NCI-H345 (cell line): ENCODE results near the gene DIP2C.
"Not testable (repeated sequence)": the region's sequence is repeated elsewhere in the genome, so short reads cannot be mapped to it uniquely, and the experiment has no call there.

Source experiments
- DNase-seq: peaks from one replicate; lab custom pipeline; 2025; lab: John Stamatoyannopoulos, UW

DIP2C gene

DNA sequence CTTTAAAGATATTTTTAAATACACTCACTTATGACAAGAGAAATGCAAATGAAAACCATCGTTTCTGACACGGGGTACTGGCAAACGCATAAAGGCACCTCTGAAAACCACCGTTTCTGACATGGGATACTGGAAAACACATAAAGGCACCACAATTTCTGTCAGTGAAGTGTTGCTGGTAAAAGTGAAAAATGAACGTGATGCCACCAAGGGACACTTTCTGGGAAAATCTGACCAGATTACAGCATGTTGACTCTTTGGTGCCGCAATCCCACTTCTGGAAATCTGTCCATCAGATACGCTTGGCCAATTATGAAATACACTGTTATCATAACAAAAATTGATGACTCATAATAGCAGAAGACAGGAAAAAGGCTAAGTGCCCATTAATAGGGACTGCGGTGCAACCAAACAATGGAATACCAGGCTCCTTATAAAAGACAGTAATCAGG, 422.5 kb downstream of the DIP2C start:
- DNase-seq = no peak

DNA sequence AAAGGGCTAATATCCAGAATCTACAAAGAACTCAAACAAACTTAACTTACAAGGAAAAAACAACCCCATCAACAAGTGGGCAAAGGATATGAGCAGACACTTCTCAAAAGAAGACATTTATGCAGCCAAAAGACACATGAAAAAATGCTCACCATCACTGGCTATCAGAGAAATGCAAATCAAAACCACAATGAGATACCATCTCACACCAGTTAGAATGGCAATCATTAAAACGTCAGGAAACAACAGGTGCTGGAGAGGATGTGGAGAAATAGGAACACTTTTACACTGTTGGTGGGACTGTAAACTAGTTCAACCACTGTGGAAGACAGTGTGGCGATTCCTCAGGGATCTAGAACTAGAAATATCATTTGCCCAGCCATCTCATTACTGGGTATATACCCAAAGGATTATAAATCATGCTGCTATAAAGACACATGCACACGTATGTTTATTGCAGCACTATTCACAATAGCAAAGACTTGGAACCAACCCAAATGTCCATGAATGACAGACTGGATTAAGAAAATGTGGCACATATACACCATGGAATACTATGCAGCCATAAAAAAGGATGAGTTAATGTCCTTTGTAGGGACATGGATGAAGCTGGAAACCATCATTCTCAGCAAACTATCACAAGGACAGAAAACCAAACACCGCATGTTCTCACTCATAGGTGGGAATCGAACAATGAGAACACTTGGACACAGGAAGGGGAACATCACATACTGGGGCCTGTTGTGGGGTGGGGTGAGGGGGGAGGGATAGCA, 423.5 kb downstream of the DIP2C start:
- not testable (repeated sequence) for DNase-seq

DNA sequence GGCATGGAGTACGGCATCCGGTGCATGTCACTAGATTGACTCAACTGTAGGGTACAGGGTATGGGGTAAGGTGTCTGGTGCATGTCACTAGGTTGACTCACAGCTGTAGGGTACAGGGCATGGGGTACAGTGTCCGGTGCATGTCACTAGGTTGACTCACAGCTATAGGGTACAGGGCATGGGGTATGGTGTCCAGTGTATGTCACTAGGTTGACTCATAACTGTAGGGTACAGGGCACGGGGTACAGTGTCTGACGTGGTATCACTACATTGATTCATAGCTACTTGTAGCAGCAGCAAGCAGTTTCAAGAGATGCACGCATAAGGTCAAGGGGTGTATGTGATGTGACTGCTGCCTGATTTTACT, 424.4 kb downstream of the DIP2C start:
- not testable (repeated sequence) for DNase-seq

DNA sequence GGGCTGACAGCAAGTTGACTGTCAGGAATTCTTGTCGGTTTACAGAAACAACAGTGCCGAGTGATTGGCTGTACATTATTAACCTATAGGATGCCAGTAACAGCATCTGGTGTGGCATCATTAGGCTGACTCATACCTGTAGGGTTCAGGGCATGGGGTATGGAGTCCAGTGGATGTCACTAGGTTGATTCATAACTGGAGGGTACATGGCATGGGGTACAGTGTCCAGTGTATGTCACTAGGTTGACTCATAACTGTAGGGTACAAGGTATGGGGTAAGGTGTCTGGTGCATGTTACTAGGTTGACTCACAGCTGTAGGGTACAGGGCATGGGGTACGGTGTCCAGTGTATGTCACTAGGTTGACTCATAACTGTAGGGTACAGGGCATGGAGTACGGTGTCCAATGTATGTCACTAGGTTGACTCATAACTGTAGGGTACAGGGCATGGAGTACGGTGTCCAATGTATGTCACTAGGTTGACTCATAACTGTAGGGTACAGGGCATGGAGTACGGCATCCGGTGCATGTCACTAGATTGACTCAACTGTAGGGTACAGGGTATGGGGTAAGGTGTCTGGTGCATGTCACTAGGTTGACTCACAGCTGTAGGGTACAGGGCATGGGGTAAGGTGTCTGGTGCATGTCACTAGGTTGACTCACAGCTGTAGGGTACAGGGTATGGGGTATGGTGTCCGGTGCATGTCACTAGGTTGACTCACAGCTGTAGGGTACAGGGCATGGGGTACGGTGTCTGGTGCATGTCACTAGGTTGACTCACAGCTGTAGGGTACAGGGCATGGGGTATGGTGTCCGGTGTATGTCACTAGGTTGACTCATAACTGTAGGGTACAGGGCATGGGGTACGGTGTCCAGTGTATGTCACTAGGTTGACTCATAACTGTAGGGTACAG, 425.1 kb downstream of the DIP2C start:
- DNase-seq = not testable (repeated sequence)

DNA sequence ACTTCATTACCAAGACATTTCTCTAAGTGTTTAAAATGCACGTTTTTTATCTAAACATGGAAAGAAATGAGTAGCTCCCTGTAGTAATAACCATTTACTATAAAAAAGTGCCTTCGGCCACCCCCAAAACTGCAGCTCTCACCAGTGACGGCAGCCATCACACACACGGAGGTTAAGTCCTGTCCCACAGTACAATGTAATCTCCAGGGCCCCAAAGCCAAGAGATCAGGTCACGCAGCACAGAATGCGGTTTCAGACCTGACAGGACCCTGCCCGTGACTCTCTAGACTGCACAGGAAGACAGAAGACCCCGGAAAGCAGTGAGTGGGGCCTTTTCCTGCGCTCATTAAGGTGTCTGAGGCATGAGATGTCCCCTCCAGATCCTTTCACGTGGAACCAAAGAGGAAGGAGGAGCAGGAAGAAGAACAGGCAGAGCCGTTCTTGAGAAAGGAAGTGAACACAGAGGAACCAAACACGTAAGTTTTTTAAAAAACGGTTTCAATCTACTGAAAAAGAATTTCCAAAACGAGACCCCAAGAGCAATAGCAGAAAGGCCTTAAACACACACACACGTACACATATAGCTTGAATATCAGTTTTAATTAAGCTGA, 428.5 kb downstream of the DIP2C start:
- DNase-seq = no peak

DNA sequence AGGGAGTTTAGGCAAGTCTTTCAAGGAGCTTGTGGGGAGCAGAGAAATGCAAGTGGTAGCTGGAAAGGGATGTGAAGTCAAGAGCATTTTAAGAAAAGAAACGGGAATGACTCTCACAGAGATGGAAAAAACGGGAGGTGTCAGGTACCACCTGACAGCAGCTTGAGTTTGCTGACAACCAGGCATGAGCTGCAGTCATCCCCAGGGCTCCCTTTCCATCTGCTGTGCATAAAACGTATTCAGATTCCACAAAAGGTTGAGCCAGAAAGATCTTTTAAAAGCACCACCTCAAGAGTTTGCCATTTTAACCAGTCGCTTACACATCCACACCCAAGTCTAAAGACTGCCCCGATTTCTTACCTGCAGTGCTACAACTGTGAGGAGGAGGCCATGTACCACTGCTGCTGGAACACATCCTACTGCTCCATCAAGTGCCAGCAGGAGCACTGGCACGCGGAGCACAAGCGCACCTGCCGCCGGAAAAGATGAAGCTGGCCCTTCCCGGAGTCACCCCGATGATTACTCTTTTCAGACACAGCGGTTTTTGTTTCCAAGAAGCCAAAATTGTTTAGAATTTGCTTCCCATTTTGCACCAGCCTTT, 437.4 kb downstream of the DIP2C start:
- DNase-seq = no peak

DNA sequence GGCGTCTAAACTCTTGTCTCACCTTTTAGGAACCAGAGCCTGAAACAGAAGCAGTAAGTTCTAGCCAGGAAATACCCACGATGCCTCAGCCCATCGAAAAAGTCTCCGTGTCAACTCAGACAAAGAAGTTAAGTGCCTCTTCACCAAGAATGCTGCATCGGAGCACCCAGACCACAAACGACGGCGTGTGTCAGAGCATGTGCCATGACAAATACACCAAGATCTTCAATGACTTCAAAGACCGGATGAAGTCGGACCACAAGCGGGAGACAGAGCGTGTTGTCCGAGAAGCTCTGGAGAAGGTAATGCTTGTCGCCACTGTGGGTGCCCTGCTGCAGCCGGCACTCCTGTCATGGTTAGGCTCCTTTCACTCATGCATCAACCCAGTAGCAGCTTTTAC, 441.2 kb downstream of the DIP2C start:
- no peak for DNase-seq

DNA sequence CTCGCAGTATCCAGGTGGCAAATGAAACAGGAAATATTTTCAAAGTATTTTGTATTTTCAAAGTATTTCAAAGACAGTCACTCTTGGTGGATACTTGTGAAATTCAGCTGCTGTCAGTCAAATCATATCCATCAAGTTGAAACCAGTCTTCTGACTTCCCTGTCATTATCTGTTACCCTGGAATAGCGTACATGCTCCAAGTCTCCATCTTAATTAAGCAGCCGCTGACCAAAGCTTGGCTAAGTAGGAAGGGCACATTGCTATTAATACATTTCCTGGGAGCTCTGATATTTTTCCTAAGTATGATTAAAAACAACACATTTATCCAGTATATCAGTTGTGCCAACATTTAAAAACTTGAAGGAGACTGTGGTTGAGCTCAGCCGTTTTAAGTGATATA, 442.0 kb downstream of the DIP2C start:
- DNase-seq = no peak

DNA sequence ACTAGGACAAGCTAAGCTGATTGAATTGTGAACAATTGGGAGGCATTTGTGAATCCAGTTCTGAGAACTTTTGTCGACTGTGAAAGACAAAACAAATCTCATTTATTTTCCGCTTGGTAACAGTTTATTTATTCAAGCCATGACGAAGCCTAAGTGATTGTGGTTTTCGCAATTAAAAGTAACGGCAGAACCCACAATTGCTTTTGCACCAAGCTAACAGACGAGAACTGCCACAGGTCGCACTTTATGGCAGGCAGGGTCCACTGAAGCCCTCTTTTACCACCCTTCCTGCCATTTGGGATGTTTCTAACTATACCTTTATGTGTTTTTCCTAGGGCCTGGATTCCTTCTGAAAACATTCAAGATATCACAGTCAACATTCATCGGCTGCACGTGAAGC, 443.0 kb downstream of the DIP2C start:
- DNase-seq = no peak

DNA sequence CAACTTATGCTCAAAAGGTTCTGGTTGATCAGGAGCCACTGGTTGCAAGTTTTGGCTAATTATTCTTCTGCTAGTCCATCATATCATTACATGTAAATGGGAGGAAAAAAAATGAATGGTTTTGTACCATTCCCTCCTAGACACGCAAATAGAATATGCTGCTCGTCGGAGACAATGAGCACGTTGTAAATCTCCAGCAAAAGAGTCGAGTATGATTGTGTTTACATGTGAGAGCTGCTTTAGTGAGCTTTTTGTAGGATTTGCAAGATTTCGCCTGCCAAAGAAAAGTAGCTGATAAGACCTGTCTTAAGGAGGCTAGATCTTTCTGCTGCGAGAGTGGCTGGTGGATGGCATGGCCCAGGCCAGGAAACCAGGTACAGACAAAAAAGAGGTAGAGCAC, 445.2 kb downstream of the DIP2C start:
- DNase-seq = no peak

DNA sequence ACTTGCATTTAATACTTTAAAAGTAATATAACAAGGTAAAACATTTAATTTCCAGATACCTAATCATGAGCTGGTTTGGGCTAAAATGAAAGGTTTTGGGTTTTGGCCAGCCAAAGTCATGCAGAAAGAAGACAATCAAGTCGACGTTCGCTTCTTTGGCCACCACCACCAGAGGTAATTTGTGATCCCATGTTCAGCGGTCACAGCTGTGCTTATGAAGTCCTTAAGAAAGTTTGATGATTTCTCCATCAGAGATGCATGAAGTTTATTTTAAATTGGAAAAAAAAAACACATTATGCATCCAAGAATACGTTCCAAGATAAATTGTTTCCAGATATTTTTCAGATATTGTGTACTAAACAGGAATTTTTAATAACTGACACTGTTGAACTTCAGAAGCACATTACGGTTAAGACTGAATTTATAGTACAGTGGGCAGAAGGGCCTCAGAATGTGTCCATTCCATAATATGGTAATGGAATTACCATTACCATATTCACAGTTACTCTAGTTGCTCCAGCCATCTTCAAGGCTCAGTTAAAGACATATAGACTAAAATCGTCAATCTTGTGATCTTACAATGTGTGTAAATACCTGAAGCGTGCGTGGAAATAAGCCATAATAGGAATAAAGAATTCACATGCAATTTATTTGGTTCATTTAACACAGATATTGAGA, 447.4 kb downstream of the DIP2C start:
- no peak for DNase-seq

DNA sequence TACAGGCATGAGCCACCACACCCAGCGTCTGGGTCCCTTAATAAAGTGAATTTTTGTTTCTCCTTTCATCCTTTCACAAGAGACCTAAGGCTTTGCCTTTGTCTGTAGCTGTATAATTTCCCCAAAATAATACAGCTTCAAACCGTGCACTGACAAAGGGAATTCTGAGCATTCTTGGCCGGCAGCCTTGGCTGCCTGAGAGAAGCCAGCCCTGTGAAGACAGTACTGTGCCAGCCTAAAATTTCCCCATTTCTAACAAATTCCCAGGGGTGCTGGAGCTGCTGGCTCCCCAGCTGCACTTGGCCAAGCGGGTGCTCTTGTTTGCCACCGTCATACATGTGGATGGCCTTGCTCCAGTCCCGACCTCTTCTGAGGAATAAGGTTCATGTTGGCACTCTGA, 448.0 kb downstream of the DIP2C start:
- DNase-seq = no peak

DNA sequence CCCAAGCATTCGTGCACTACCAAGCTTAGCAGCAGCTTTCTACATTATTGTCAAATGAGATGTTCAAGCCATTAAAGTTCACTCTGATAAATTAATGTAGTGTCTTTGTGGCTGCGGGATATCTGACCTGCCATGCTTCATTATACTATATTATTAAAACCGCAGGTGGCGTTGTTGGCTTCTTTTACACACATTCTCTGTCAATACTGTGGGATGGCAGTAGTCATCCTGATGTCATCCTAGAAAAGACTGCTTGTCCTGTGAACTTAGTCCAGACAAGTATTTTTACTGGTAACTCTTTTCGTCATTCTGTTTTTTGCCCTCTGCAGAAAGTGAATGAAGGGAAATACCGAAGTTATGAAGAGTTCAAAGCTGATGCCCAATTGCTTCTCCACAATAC, 450.4 kb downstream of the DIP2C start:
- DNase-seq = no peak

DNA sequence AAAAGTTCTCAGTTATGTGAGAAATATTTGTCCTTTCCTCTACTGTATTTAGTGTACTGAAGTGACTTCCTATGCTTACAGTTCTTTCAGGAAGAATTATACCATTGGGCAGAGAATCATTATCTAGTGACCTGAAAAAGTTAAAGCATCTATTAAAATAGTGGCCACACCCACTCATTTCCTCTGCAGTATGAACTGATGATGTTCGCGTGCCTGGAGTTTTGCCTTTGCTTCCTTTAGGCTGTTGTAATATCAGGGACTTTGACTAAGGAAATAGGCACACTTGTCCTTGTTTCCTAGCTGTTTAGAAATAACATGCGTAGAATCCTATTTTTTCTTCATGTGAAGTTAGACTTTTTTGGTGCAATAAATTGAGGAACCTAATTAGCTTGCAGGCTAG, 453.6 kb downstream of the DIP2C start:
- no peak for DNase-seq

DNA sequence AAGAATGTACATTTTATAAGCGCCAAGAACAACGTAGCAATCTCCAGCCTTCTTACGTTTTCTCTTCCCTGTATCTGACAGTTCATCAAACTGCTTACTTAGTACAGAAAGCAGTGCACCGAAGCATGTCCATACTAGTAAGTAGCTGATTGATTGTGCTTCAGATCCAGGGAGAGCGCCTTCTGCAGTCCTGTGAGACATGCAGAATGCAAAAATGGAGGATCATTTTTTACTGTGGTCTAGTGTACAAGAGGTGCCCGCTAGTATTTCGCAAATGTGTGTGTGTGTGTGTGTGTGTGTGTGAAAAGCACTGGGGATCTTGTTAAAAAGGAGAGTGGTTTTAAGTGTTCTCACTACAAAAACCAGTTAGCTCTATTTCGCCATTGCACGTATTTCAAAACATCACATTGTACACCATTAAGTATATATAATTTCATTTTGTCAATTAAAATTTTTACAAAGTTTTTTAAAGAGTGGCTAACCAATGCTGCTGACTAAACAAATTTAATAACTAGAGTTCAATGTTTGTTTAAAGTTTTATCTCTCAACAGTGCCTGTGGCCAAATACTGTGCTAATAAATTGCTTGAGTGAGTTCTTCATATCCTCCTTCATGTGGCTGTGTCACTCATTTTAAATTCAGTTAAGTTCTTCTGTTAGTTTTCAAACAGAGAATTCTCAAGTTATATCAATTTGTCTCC, 454.6 kb downstream of the DIP2C start:
- DNase-seq = no peak

DNA sequence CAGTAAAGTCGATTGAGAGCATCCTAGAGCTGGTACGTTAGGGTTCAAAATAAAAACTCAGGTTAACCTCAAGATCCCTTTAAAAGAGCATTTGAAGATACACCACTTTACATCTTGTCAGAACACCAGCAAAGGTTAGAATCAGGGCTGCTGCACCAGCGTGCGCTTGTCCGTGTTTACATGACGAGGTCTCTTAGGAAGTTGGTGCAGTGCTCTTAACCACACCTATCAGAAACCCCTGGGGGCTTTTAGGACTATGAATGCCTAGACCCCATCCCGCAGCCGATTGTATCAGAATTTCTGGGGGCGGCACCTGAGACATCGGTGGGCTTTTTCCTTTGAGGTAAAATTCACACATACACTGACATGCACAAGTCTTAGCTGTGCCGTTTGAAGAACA, 456.6 kb downstream of the DIP2C start:
- no peak for DNase-seq

DNA sequence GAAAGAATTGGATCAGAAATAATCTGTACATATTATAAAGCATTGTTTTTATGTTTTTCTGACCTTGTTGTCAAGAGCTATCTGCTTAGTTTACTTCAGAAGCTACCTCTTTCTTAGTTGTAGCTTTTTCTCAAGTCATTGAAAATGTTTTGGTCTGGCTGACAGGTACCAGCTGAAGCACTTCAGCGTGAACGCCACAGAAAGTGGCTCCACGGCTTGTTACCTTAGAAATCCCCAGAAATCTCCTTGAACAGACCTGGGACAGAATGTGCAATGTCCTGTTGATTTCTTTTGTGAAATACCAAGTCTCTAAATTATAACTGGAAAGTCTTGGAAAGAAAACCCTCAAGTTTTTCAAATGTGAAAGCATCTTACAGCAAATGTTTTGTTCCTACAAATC, 457.4 kb downstream of the DIP2C start:
- no peak for DNase-seq

DNA sequence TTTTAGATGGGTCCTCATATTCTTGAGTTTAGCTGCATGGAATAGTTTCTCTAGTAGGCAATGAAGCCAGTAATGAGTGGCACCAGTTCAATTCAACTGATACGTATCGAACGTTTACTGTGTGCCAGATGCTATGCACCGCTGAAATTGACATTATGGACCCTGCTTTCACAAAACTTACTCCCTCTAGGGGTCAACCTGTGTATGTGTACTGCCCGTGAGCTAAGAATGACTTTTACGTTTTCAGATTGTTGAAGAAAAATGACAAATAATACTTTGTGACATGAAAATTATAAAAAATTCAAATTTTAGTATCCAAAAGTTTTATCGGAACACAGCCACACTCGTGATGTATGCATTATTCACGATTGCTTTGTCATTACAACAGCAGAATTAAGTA, 458.7 kb downstream of the DIP2C start:
- DNase-seq = no peak

DNA sequence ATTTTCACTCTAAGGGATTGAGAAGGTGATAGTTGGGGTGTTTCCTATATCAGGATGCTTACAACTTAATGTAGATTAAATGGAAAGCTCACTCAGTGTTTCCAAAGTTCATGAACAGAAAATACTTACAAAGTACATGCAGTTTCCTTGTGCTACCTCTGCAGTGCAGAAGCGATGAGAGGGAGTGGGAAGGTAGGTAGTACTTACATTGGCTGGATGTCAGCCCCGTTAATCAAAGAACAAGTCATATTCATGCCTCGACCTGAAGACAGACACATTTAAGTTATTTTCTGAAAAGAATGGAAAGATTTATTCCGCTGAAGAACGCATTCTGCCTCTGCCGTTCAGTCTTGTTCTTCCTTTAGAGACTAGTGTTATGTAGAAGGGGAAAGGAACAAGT, 461.1 kb downstream of the DIP2C start:
- no peak for DNase-seq

DNA sequence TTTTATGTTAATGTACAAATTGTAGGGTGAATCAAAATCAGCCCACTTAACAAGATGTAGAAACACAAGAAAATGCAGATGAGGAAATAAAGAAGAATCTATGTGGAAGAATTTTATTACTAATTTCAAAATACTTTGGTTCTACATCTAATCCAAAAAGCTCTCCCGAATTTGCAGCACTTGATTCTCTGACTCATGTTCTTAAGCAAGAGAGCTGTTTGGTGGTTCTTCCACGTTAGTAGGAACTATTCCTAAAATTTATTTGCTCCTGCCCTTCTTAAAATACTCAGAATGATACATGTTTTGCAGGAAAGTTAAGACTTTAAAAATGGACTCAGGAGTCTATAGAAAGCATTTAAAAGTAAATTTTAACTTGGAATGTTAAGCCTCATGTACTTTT, 462.5 kb downstream of the DIP2C start:
- no peak for DNase-seq

DNA sequence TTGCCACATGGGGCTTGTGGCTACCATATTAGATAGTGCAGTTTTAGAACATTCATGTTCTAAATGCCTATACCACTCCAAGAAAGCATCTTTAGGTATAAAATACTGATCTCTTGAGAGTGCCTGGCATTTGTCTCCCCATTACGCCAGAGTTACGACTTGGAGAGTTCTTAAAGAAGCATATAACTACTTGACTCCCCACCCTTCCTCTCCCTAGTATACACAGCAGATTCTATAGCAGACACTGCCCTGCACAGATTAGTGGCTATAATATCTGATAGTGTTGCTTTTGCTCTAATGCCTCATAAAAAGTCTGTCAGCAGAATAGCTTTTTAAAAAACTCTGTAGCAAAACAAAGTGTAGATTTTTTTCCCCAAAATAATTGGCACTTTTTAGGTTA, 463.4 kb downstream of the DIP2C start:
- DNase-seq = no peak
